GM12878 (cell line): ENCODE measurements around the gene SOX10. TPM values are rescaled to one million over a fixed set of nuclear protein-coding genes. Genes with fewer than 3 reads are reported as not detected.

Experiments
- ATAC-seq: fragments of 200-7000 bp; cut with Tn5 transposase; 3 replicates; pipeline ENCODE4 v1.9.1; 2020; ENCODE audit warnings: mild to moderate bottlenecking, moderate library complexity
- BruUV-seq: library from RNA; stranded (reverse); fragments of 400-500 nt; replicated peaks from 2 replicates; lab custom pipeline; 2021; lab: Mats Ljungman, UMichigan
- CTCF ChIA-PET: fragments of 300-600 bp; sonication (Branson Sonifier 250); formaldehyde crosslinking; extraction: SDS; loops from one replicate; lab custom pipeline; 2021; ENCODE audit warnings: inconsistent platforms; lab: Yijun Ruan, JAX
- POLR2A ChIA-PET: fragments of 350-600 bp; formaldehyde crosslinking; extraction: SDS; loops from one replicate; lab custom pipeline; 2021; ENCODE audit warnings: inconsistent platforms; lab: Charles Lee
- RAD21 ChIA-PET: fragments of 300-600 bp; sonication (Branson Sonifier 250); formaldehyde crosslinking; loops from one replicate; lab custom pipeline; 2023; ENCODE audit warnings: antibody characterized with exemption; ENCODE audit not compliant: unreplicated experiment; lab: Charles Lee
- SMC1A ChIA-PET: fragments of 300-600 bp; sonication (Branson Sonifier 250); formaldehyde crosslinking; loops from one replicate; lab custom pipeline; 2023; ENCODE audit not compliant: unreplicated experiment, uncharacterized antibody; lab: Charles Lee
- DNase-seq: peaks from one replicate; pipeline ENCODE4 v3.0.0-alpha.2; 2011; ENCODE audit warnings: low read depth, low spot score
- FAIRE-seq: peaks from 3 replicates; lab custom pipeline; 2011; peaks lifted over from hg19 to GRCh38; lab: Jason Lieb, UNC
- H2AFZ ChIP-seq: 2 replicates; pipeline ENCODE4 v1.6.0; 2011; ENCODE audit warnings: low read depth, low read length, control low read depth; ENCODE audit not compliant: control insufficient read depth
- H3K27ac ChIP-seq: 2 replicates; pipeline ENCODE4 v1.5.1; 2011; ENCODE audit warnings: control low read depth; ENCODE audit not compliant: control insufficient read depth, insufficient read depth
- H3K27me3 ChIP-seq, 2 experiments: replicated peaks in 1 of 2; 2 replicates each; pipeline versions ENCODE4 v1.6.0 to v1.6.1; 2011; ENCODE audit warnings: low read length in 1 of 2; ENCODE audit not compliant: control insufficient read depth in 2 of 2, insufficient read depth in 2 of 2
- H3K36me3 ChIP-seq, 2 experiments: 2 replicates each; pipeline ENCODE4 v1.5.1; 2011; ENCODE audit warnings: low read length in 1 of 2; ENCODE audit not compliant: control insufficient read depth in 2 of 2, insufficient read depth in 2 of 2
- H3K4me1 ChIP-seq: 2 replicates; pipeline ENCODE4 v1.6.1; 2011; ENCODE audit warnings: mild to moderate bottlenecking, low read length, moderate library complexity, mixed read lengths; ENCODE audit not compliant: control insufficient read depth, insufficient read depth
- H3K4me2 ChIP-seq: 2 replicates; pipeline ENCODE4 v1.6.0; 2011; ENCODE audit warnings: control low read depth; ENCODE audit not compliant: control insufficient read depth, insufficient read depth
- H3K4me3 ChIP-seq: fragments of 200-600 bp; sonication (generic); 2 replicates; pipeline ENCODE4 v1.5.1; 2016
- H3K79me2 ChIP-seq: 2 replicates; pipeline ENCODE4 v1.6.0; 2011; ENCODE audit warnings: low read length; ENCODE audit not compliant: control insufficient read depth, insufficient read depth
- H3K9ac ChIP-seq: 2 replicates; pipeline ENCODE4 v1.8.0; 2011; ENCODE audit warnings: low read length, control low read depth, mixed read lengths; ENCODE audit not compliant: control insufficient read depth, insufficient read depth
- H3K9me3 ChIP-seq: replicated peaks from 3 replicates; pipeline ENCODE4 v1.5.1; 2011; ENCODE audit warnings: mild to moderate bottlenecking, low read length; ENCODE audit not compliant: control insufficient read depth, insufficient read depth
- H4K20me1 ChIP-seq: 2 replicates; pipeline ENCODE4 v1.6.0; 2011; ENCODE audit not compliant: control insufficient read depth, insufficient read depth
- CBX3 ChIP-seq: fragments of 200-600 bp; sonication (generic); IDR thresholded peaks from 2 replicates; pipeline ENCODE4 v1.6.1; 2016; ENCODE audit warnings: low read depth, borderline replicate concordance
- EED ChIP-seq: sonication (generic); IDR thresholded peaks from 2 replicates; pipeline ENCODE4 v1.6.1; 2016; ENCODE audit warnings: antibody characterized with exemption, low read depth
- IRF3 ChIP-seq: fragments of 450-650 bp; IDR thresholded peaks from 2 replicates; pipeline ENCODE4 v1.6.1; 2014; ENCODE audit warnings: mild to moderate bottlenecking
- MAX ChIP-seq: IDR thresholded peaks from 2 replicates; pipeline ENCODE4 v1.6.1; 2012; ENCODE audit warnings: low read depth, low read length, improper control_type of control experiment
- MYC ChIP-seq: IDR thresholded peaks from 2 replicates; pipeline ENCODE4 v1.6.1; 2011; ENCODE audit warnings: mild to moderate bottlenecking, low read length, moderate library complexity, inconsistent platforms; ENCODE audit not compliant: insufficient read depth, insufficient replicate concordance, insufficient read length, severe bottlenecking
- NFYA ChIP-seq: IDR thresholded peaks from 2 replicates; pipeline ENCODE4 v1.6.1; 2011; ENCODE audit warnings: low read depth, mild to moderate bottlenecking, low read length, improper control_type of control experiment, borderline replicate concordance
- NR2C1 ChIP-seq: fragments of 450-650 bp; IDR thresholded peaks from 2 replicates; pipeline ENCODE4 v1.6.1; 2017; ENCODE audit warnings: antibody characterized with exemption, mild to moderate bottlenecking, moderate library complexity
- PAX5 ChIP-seq: IDR thresholded peaks from 2 replicates; pipeline ENCODE4 v1.6.1; 2011; ENCODE audit warnings: low read depth, low read length, borderline replicate concordance
- TAF1 ChIP-seq: IDR thresholded peaks from 2 replicates; pipeline ENCODE4 v1.6.1; 2011; ENCODE audit warnings: mild to moderate bottlenecking, low read depth, low read length, borderline replicate concordance
- TBL1XR1 ChIP-seq: IDR thresholded peaks from 2 replicates; pipeline ENCODE4 v1.6.1; 2012; ENCODE audit warnings: low read depth, low read length, improper control_type of control experiment
- ZBTB4 ChIP-seq: fragments of 450-650 bp; formaldehyde crosslinking; IDR thresholded peaks from 2 replicates; pipeline ENCODE4 v1.4.0; 2022; ENCODE audit warnings: mild to moderate bottlenecking, moderate library complexity
- ZBTB40 ChIP-seq: fragments of 450-650 bp; IDR thresholded peaks from 2 replicates; pipeline ENCODE4 v1.6.1; 2016; ENCODE audit warnings: mild to moderate bottlenecking, moderate library complexity, borderline replicate concordance
- ZNF24 ChIP-seq: fragments of 450-650 bp; IDR thresholded peaks from 2 replicates; pipeline ENCODE4 v1.6.1; 2017; ENCODE audit warnings: antibody characterized with exemption, mild to moderate bottlenecking
- ZZZ3 ChIP-seq: IDR thresholded peaks from 2 replicates; pipeline ENCODE4 v1.6.1; 2011; ENCODE audit warnings: low read depth; ENCODE audit not compliant: control insufficient read depth, insufficient read length
- WGBS: methylation state at CpG from one replicate; pipeline ENCODE4 v1.1.6; 2016; ENCODE audit warnings: low lambda C conversion rate; ENCODE audit not compliant: insufficient replicate concordance, insufficient coverage; ENCODE audit errors: missing lambda C conversion rate; 5-methylcytosine and 5-hydroxymethylcytosine counted together
- in situ Hi-C: fragments of 300-500 bp; cut with MboI; formaldehyde crosslinking; loops from 9 replicates; pipeline ENCODE4 v1.14.3; 2018; ENCODE audit warnings: mixed read lengths
- intact Hi-C: fragments of 100-400 bp; cut with micrococcal nuclease; formaldehyde crosslinking; loops from one replicate; pipeline ENCODE4 v1.14.2; 2022; ENCODE audit not compliant: unreplicated experiment
- polyA plus RNA-seq, 11 experiments: library from polyadenylated mRNA; depleted of rRNA in 4 of 11; unstranded in 6 of 11; stranded (reverse) in 5 of 11; fragments of >200 nt; fragmentation: Nextera tagmentation in 4 of 11; fragmentation: Illumina TruSeq in 1 of 11; extraction: Ambion mirVana in 4 of 11; extraction: Trizol in 1 of 11; gene quantifications; 1 replicate in 1 of 11; 2 replicates in 10 of 11; pipeline versions ENCODE4 v1.2.1 to v1.2.3, GENCODE V29; 2011 to 2016; ENCODE audit warnings: inconsistent platforms in 2 of 11, missing spikeins in 2 of 11, low read depth in 1 of 11
- total RNA-seq, 4 experiments: library from RNA; depleted of rRNA in 3 of 4; stranded (reverse); fragments of >200 nt in 3 of 4; fragmentation: Illumina TruSeq in 1 of 4; extraction: Trizol in 1 of 4; gene quantifications; 2 replicates each; pipeline versions ENCODE4 v1.2.1 to v1.2.3, GENCODE V29; 2013 to 2021

The SOX10 gene
- total and polyA plus RNA-seq, 10 of the 15 experiments (the other 5 are each of a cell fraction or from before 2014, with no cell fraction given) = 0.05 TPM; not detected in 9

- H3K36me3 ChIP-seq = no peaks in the 10 kb centered on the region
- H3K27me3 ChIP-seq = no peaks in the 10 kb centered on the region; a peak in 1 of 4 replicates
- no peak overlapping the region for H3K9ac ChIP-seq
- ATAC-seq (no peak), FAIRE-seq (no peak), DNase-seq (no peak)
- H4K20me1 ChIP-seq = no peaks in the 10 kb centered on the region
- ChIA-PET CTCF (no interaction called here), SMC1A (no interaction called here), RAD21 (no interaction called here), POLR2A (interaction anchor here (0.6 kb wide), 1 partner anchor 33 kb away, joined by 4 read pairs; no protein-coding TSS in a partner anchor)
- in situ Hi-C loops = no loop called here
- no peaks in the 10 kb centered on the region for H3K79me2 ChIP-seq
- no TSS peak for BruUV-seq
- no peaks in the 10 kb centered on the region for H3K9me3 ChIP-seq
- peaks cover 7% of the 10 kb centered on the region; the same call in 1 of the 2 replicates for H3K4me1 ChIP-seq
- TF ChIP-seq IRF3 = no peak
- TF ChIP-seq NR2C1 = no peak
- no peak for TF ChIP-seq EED
- no peak for TF ChIP-seq ZBTB4
- no peak for TF ChIP-seq PAX5
- TF ChIP-seq MAX = no peak
- no peak for TF ChIP-seq ZZZ3
- no peak for TF ChIP-seq ZBTB40
- TF ChIP-seq MYC = no peak
- TF ChIP-seq NFYA = no peak
- TF ChIP-seq TAF1 = no peak
- no peak for TF ChIP-seq TBL1XR1
- TF ChIP-seq ZNF24 = no peak
- TF ChIP-seq CBX3 = no peak
- intact Hi-C loops = no loop called here
- no peak overlapping the region for H3K27ac ChIP-seq
- no peak overlapping the region for H3K4me3 ChIP-seq
- no peak overlapping the region for H2AFZ ChIP-seq
- no peak overlapping the region for H3K4me2 ChIP-seq
- 45% methylated on average over 16 of the region's 16 CpGs for WGBS
Observed at GRCh38 chr22:38030311-38031133, 46.2 kb upstream of the SOX10 start.
